Stimulated activated CD4-positive, alpha-beta T cell treated with anti-CD3 and anti-CD28 coated beads, TNF-alpha, amount 100 ng/mL, for 48 hours (primary cell): ENCODE measurements around the gene ARPP21.
"Not testable (repeated sequence)": the region's sequence is repeated elsewhere in the genome, so short reads cannot be mapped to it uniquely, and the experiment has no call there.

ENCODE experiments used
- DNase-seq, 3 donors: peaks; one replicate each; pipeline ENCODE4 v3.0.0-alpha.2; 2020; ENCODE audit warnings: low read depth in 3 of 3

ARPP21 gene

GRCh38 chr3:35780800-35781199 is 141.5 kb downstream of the ARPP21 start:
- DNase-seq = no peak

- DNase-seq = no peak
These were observed 142.2 kb downstream of the ARPP21 start for GRCh38 chr3:35781558-35781957.

GRCh38 chr3:35782355-35782754 is 143.0 kb downstream of the ARPP21 start:
- DNase-seq = no peak

- no peak for DNase-seq
These were observed 144.8 kb downstream of the ARPP21 start for GRCh38 chr3:35784169-35784568.

- no peak for DNase-seq
These were observed 146.0 kb downstream of the ARPP21 start for GRCh38 chr3:35785234-35785888.

- DNase-seq = no peak
These were observed 148.6 kb downstream of the ARPP21 start for GRCh38 chr3:35787936-35788335.

GRCh38 chr3:35789042-35789831 is 149.9 kb downstream of the ARPP21 start:
- no peak for DNase-seq

GRCh38 chr3:35790764-35791163 is 151.4 kb downstream of the ARPP21 start:
- DNase-seq = no peak

- no peak for DNase-seq
These were observed 154.3 kb downstream of the ARPP21 start for GRCh38 chr3:35793667-35794066.

GRCh38 chr3:35800960-35801459 is 161.7 kb downstream of the ARPP21 start:
- no peak for DNase-seq

- DNase-seq = no peak
These were observed 175.2 kb downstream of the ARPP21 start for GRCh38 chr3:35814531-35814930.

GRCh38 chr3:35815796-35816195 is 176.5 kb downstream of the ARPP21 start:
- DNase-seq = not testable (repeated sequence)

- no peak for DNase-seq
These were observed 177.9 kb downstream of the ARPP21 start for GRCh38 chr3:35817216-35817615.

- DNase-seq = no peak
These were observed 192.8 kb downstream of the ARPP21 start for GRCh38 chr3:35832140-35832571.
